Endothelial cell of umbilical vein (primary cell): Measurements from ENCODE around the gene RINT1. TPM values are rescaled to one million over a fixed set of nuclear protein-coding genes. Genes with fewer than 3 reads are reported as not detected.

Experiments used
- BruUV-seq: library from RNA; stranded (reverse); fragments of 400-500 nt; replicated peaks from 2 replicates; lab custom pipeline; 2021; lab: Mats Ljungman, UMichigan
- CTCF ChIA-PET: fragments of 300-600, 350-600 bp; sonication (Branson Sonifier 250); formaldehyde crosslinking; loops from one replicate; lab custom pipeline; 2021; ENCODE audit warnings: antibody characterized with exemption, inconsistent platforms; lab: Charles Lee
- POLR2A ChIA-PET: fragments of 300-600, 350-600 bp; sonication (Branson Sonifier 250); formaldehyde crosslinking; loops from one replicate; lab custom pipeline; 2021; ENCODE audit warnings: antibody characterized with exemption, inconsistent platforms; lab: Charles Lee
- DNase-seq: peaks from one replicate; pipeline ENCODE4 v3.0.0-alpha.2; 2011; ENCODE audit warnings: low read depth, low spot score
- FAIRE-seq: peaks from 2 replicates; lab custom pipeline; 2011; peaks lifted over from hg19 to GRCh38; lab: Jason Lieb, UNC
- H2AFZ ChIP-seq: 2 replicates; pipeline ENCODE4 v1.6.0; 2012; ENCODE audit warnings: low read depth, low read length, control low read depth, inconsistent platforms
- H3K27ac ChIP-seq: 2 replicates; pipeline ENCODE4 v1.5.1; 2011; ENCODE audit warnings: low read depth, mild to moderate bottlenecking, control low read depth, low read length, moderate library complexity; ENCODE audit not compliant: insufficient read depth
- H3K27me3 ChIP-seq, 2 experiments: 2 replicates each; pipeline versions ENCODE4 v1.6.0 to v1.6.1; 2011; ENCODE audit warnings: low read length in 2 of 2, mixed read lengths in 1 of 2; ENCODE audit not compliant: control insufficient read depth in 2 of 2, insufficient read depth in 2 of 2
- H3K36me3 ChIP-seq, 2 experiments: 2 replicates in 1 of 2; 3 replicates in 1 of 2; pipeline ENCODE4 v1.5.1; 2011; ENCODE audit warnings: low read length in 2 of 2, mild to moderate bottlenecking in 1 of 2, moderate library complexity in 1 of 2; ENCODE audit not compliant: control insufficient read depth in 2 of 2, insufficient read depth in 2 of 2; ENCODE audit errors: extremely low read depth in 1 of 2
- H3K4me1 ChIP-seq: 3 replicates; pipeline ENCODE4 v1.5.1; 2011; ENCODE audit warnings: mild to moderate bottlenecking, low read length; ENCODE audit not compliant: control insufficient read depth, insufficient read depth; ENCODE audit errors: extremely low read depth
- H3K4me2 ChIP-seq: 2 replicates; pipeline ENCODE4 v1.6.1; 2011; ENCODE audit warnings: low read length, control low read depth, mixed read lengths; ENCODE audit not compliant: insufficient read depth
- H3K4me3 ChIP-seq, 3 experiments: fragments of 200-600 bp in 1 of 3; sonication (generic), shearing (Covaris generic) in 1 of 3; replicated peaks in 1 of 3; 2 replicates each; pipeline ENCODE4 v1.5.1; 2011 to 2016; ENCODE audit warnings: control low read depth in 3 of 3, low read length in 3 of 3, mild to moderate bottlenecking in 2 of 3, inconsistent platforms in 1 of 3, low read depth in 1 of 3, moderate library complexity in 1 of 3; ENCODE audit not compliant: insufficient read depth in 1 of 3
- H3K79me2 ChIP-seq: 2 replicates; pipeline ENCODE4 v1.6.0; 2012; ENCODE audit warnings: low read length, inconsistent platforms; ENCODE audit not compliant: control insufficient read depth, insufficient read depth
- H3K9ac ChIP-seq: replicated peaks from 2 replicates; pipeline ENCODE3; 2011; ENCODE audit warnings: low read length, control low read depth; ENCODE audit not compliant: insufficient read depth; ENCODE audit errors: extremely low read depth
- H3K9me1 ChIP-seq: replicated peaks from 3 replicates; pipeline ENCODE4 v1.6.0; 2011; ENCODE audit warnings: mild to moderate bottlenecking, low read length; ENCODE audit not compliant: control insufficient read depth, insufficient read depth; ENCODE audit errors: extremely low read depth
- H3K9me3 ChIP-seq: replicated peaks from 2 replicates; pipeline ENCODE4 v1.5.1; 2012; ENCODE audit warnings: low read length, inconsistent platforms; ENCODE audit not compliant: control insufficient read depth, insufficient read depth
- H4K20me1 ChIP-seq: replicated peaks from 2 replicates; pipeline ENCODE3; 2011; ENCODE audit warnings: mild to moderate bottlenecking, low read length; ENCODE audit not compliant: control insufficient read depth, insufficient read depth; ENCODE audit errors: extremely low read depth
- CTCF ChIP-seq, 2 donors: IDR thresholded peaks; 1 replicate in 1 of 2; 2 replicates in 1 of 2; pipeline ENCODE4 v1.5.1; 2011; ENCODE audit warnings: low read length in 2 of 2, mild to moderate bottlenecking in 2 of 2, moderate library complexity in 2 of 2, control low read depth in 1 of 2, inconsistent platforms in 1 of 2, low read depth in 1 of 2; ENCODE audit not compliant: insufficient read depth in 1 of 2; ENCODE audit errors: extremely low read depth in 1 of 2
- EZH2 ChIP-seq: IDR thresholded peaks from 2 replicates; pipeline ENCODE4 v1.6.1; 2012; ENCODE audit warnings: borderline replicate concordance, low read depth, mild to moderate bottlenecking, moderate library complexity, low read length, inconsistent platforms; ENCODE audit not compliant: severe bottlenecking
- FOS ChIP-seq: IDR thresholded peaks from 2 replicates; pipeline ENCODE4 v1.6.1; 2011; ENCODE audit warnings: mild to moderate bottlenecking, low read length, moderate library complexity, borderline replicate concordance; ENCODE audit not compliant: insufficient read depth
- GATA2 ChIP-seq: IDR thresholded peaks from 2 replicates; pipeline ENCODE4 v1.7.0; 2011; ENCODE audit warnings: low read depth, mild to moderate bottlenecking, moderate library complexity, mixed read lengths, low read length; ENCODE audit not compliant: insufficient read length, insufficient read depth
- JUN ChIP-seq: IDR thresholded peaks from 2 replicates; pipeline ENCODE4 v1.6.1; 2011; ENCODE audit warnings: borderline replicate concordance, low read depth; ENCODE audit not compliant: insufficient read length, insufficient read depth
- MAX ChIP-seq: IDR thresholded peaks from 2 replicates; pipeline ENCODE4 v1.6.1; 2011; ENCODE audit not compliant: insufficient read depth, insufficient read length
- MYC ChIP-seq: IDR thresholded peaks from one replicate; pipeline ENCODE4 v1.6.1; 2011; ENCODE audit warnings: mild to moderate bottlenecking, low read depth, low read length
- POLR2A ChIP-seq: IDR thresholded peaks from 2 replicates; pipeline ENCODE4 v1.6.1; 2012; ENCODE audit warnings: low read depth, mild to moderate bottlenecking, control low read depth, low read length
- POLR2AphosphoS5 ChIP-seq: IDR thresholded peaks from 2 replicates; pipeline ENCODE4 v1.6.1; 2012; ENCODE audit warnings: low read depth, mild to moderate bottlenecking, control low read depth, low read length, moderate library complexity; ENCODE audit not compliant: insufficient read depth
- dilution Hi-C: fragments of 300-500 bp; cut with MboI; formaldehyde crosslinking; loops from one replicate; pipeline ENCODE4 v1.15.0; 2019; ENCODE audit warnings: low sequenced_read_pairs; ENCODE audit not compliant: extremely low pct_ligation_motif_present
- intact Hi-C: fragments of 100-400 bp; cut with micrococcal nuclease; formaldehyde crosslinking; loops from one replicate; pipeline ENCODE4 v1.10.0; 2022
- polyA plus RNA-seq, 4 experiments: library from polyadenylated mRNA; depleted of rRNA in 3 of 4; stranded (reverse) in 3 of 4; unstranded in 1 of 4; fragments of >200 nt; gene quantifications; 2 replicates each; pipeline versions ENCODE4 v1.2.1 to v1.2.3, GENCODE V29; 2011 to 2012; ENCODE audit warnings: missing spikeins in 1 of 4
- total RNA-seq: library from RNA; stranded (reverse); gene quantifications from 2 replicates; pipeline ENCODE4 v1.2.3, GENCODE V29; 2021

Gene RINT1
- total and polyA plus RNA-seq, 2 donors (not counting 3 experiments of a cell fraction or from before 2014, with no cell fraction given): 10.8 to 23.4 TPM

GRCh38 chr7:105589356-105590077, 57.5 kb downstream of the RINT1 start:
- Histone ChIP-seq H3K9me1 (no peaks in the 10 kb centered on the region), H3K27me3 (no peaks in the 10 kb centered on the region), H3K36me3 (no peaks in the 10 kb centered on the region), H2AFZ (no peak overlapping the region), H3K79me2 (no peaks in the 10 kb centered on the region), H3K27ac (no peak overlapping the region), H3K4me3 (no peak overlapping the region), H3K9me3 (no peaks in the 10 kb centered on the region), H3K4me1 (peaks cover 8% of the 10 kb centered on the region), H4K20me1 (no peaks in the 10 kb centered on the region), H3K4me2 (no peak overlapping the region), H3K9ac (no peak overlapping the region)
- no TSS peak for BruUV-seq
- peak; percentile 81 for DNase-seq
- peak; percentile 96 for FAIRE-seq
- POLR2A ChIA-PET: no interaction called here
- dilution Hi-C loops: no loop called here
- TF ChIP-seq GATA2 (no peak), JUN (peak; percentile 4), POLR2A (no peak), EZH2 (no peak), POLR2AphosphoS5 (no peak), CTCF (IDR thresholded peaks at IDR 0.05; ENCODE audit: extremely low read depth in 1 of 2, insufficient read depth in 1 of 2, low read depth in 1 of 2, low read length in 2 of 2) (peak; percentile 67 to 75), MAX (no peak), FOS (no peak), MYC (no peak)
- intact Hi-C loops: loop anchor here (1.0 to 10.0 kb wide), 6 partner anchors 190 to 706 kb away; no protein-coding TSS in a partner anchor
- CTCF ChIA-PET: interaction anchor here (0.9 to 2.4 kb wide), 23 partner anchors 8 to 946 kb away, joined by 3 to 32 read pairs (median 5); partner anchors contain the start of genes EFCAB10 and RINT1
